ENCODE data around the gene TMEM151B. TPM values are rescaled to one million over a fixed set of nuclear protein-coding genes. Genes with fewer than 3 reads are reported as not detected.

The TMEM151B gene
- total and polyA plus RNA-seq, 7 donors = 0.04 to 0.07 TPM; not detected in 5

DNA sequence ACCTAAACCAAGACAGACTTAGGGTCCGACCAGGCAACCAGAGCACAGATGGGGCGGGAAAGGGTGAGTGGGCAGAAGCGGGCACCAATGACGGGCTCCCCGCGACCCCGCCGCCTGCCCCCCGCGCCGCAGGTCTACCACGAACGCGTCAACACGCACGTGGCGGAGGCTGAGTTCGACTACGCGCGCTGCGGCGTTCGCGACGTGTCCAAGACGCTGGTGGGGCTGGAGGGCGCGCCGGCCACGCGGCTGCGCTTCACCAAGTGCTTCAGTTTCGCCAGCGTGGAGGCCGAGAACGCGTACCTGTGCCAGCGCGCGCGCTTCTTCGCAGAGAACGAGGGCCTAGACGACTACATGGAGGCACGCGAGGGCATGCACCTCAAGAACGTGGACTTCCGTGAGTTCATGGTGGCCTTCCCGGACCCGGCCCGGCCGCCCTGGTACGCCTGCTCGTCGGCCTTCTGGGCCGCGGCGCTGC lies 5.1 kb downstream of the TMEM151B start:
- Histone ChIP-seq H3K4me3 (peak overlapping the region; percentile 61), H3K9me3 (no peaks in the 10 kb centered on the region), H3K4me1 (no peaks in the 10 kb centered on the region), H3K27me3 (ENCODE audit: insufficient read depth in 3 of 3, low read length in 2 of 3) (peaks cover 0 to 34% (median 13%) of the 10 kb centered on the region in 3 donors), H3K36me3 (ENCODE audit: insufficient read depth in 1 of 2, low read depth in 1 of 2) (no peaks in the 10 kb centered on the region), H3K27ac (no peak overlapping the region)
- ATAC-seq (no peak), DNase-seq (peak in 1 of 2 donors; percentile 46)
- 84 to 92% (median 87%) methylated on average over 55 to 59 of the region's 59 CpGs for WGBS, 3 donors
- TF ChIP-seq CTCF (IDR thresholded peaks at IDR 0.05) = no peak
- intact Hi-C loops (cut with DNase I) = no loop called here

- DNase-seq (peak in 1 of 2 donors; percentile 24), ATAC-seq (peak; percentile 64 to 83 (median 76))
- TF ChIP-seq CTCF (IDR thresholded peaks at IDR 0.05) = no peak
- Histone ChIP-seq H3K9me3 (no peaks in the 10 kb centered on the region), H3K36me3 (ENCODE audit: insufficient read depth in 1 of 2, low read depth in 1 of 2) (no peaks in the 10 kb centered on the region), H3K4me1 (no peaks in the 10 kb centered on the region), H3K4me3 (peak overlapping the region; percentile 61), H3K27ac (no peak overlapping the region), H3K27me3 (ENCODE audit: insufficient read depth in 3 of 3, low read length in 2 of 3) (peaks cover 0 to 32% (median 13%) of the 10 kb centered on the region in 3 donors)
- intact Hi-C loops (cut with DNase I) = no loop called here
- WGBS, 3 donors = 11 to 16% (median 14%) methylated on average over 70 to 109 of the region's 109 CpGs
Observed at GRCh38 chr6:44275749-44276648, 5.7 kb downstream of the TMEM151B start.

- Histone ChIP-seq H3K4me3 (no peak overlapping the region), H3K9me3 (no peaks in the 10 kb centered on the region), H3K4me1 (no peaks in the 10 kb centered on the region), H3K27ac (no peak overlapping the region), H3K36me3 (ENCODE audit: insufficient read depth in 1 of 2, low read depth in 1 of 2) (no peaks in the 10 kb centered on the region), H3K27me3 (ENCODE audit: insufficient read depth in 3 of 3, low read length in 2 of 3) (peaks cover 0 to 26% (median 8%) of the 10 kb centered on the region in 3 donors)
- intact Hi-C loops (cut with DNase I) = no loop called here
- no peak for TF ChIP-seq CTCF (IDR thresholded peaks at IDR 0.05)
- DNase-seq (no peak), ATAC-seq (no peak)
- whole genome bisulfite sequencing, 3 donors = 74 to 77% (median 77%) methylated on average over 22 to 23 of the region's 23 CpGs
Observed at GRCh38 chr6:44276667-44277640, 6.7 kb downstream of the TMEM151B start.

GRCh38 chr6:44277763-44278162 lies 7.5 kb downstream of the TMEM151B start:
- ATAC-seq (no peak), DNase-seq (no peak)
- Histone ChIP-seq H3K27me3 (ENCODE audit: insufficient read depth in 3 of 3, low read length in 2 of 3) (peaks cover 0 to 24% (median 8%) of the 10 kb centered on the region in 3 donors), H3K4me3 (no peak overlapping the region), H3K27ac (no peak overlapping the region), H3K4me1 (no peaks in the 10 kb centered on the region), H3K36me3 (ENCODE audit: insufficient read depth in 1 of 2, low read depth in 1 of 2) (no peaks in the 10 kb centered on the region), H3K9me3 (no peaks in the 10 kb centered on the region)
- no peak for TF ChIP-seq CTCF (IDR thresholded peaks at IDR 0.05)
- WGBS, 3 donors = 82 to 86% (median 85%) methylated on average over 6 to 7 of the region's 7 CpGs
- intact Hi-C loops (cut with DNase I) = no loop called here
